ENCODE measurements around the gene CALM1.

Gene CALM1

DNA sequence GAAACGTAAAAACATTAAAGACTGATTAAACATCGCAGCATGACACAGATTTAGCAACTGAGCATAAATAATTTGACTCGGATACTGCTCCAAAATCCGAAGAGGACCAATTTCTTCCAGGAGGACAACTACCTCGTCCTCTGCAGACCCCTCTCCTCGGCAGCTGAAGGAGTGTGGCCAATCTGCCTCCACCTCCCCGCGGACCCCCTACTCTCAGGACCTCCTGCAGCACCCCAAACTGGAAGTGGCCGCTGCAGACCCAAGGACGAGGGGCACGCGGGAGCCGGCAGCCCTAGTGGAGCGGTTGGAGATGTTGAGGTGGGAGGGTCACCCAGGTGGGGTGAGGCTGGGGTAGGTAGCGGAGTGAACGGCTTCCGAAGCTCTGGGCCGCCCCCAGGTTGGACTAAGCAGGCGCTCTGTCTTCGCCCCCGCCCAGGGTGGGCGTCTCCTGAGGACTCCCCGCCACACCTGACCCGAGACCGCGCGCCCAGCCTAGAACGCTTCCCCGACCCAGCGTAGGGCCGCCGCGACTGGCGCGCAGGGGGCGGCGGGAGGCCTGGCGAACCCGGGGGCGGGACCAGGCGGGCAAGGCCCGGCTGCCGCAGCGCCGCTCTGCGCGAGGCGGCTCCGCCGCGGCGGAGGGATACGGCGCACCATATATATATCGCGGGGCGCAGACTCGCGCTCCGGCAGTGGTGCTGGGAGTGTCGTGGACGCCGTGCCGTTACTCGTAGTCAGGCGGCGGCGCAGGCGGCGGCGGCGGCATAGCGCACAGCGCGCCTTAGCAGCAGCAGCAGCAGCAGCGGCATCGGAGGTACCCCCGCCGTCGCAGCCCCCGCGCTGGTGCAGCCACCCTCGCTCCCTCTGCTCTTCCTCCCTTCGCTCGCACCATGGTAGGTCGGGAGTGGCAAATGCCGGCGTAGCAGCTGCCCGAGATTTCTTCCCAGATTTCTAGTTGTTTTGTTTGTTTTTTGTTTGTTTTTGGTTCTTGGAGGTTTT is at the start of gene CALM1:
Gene CALM1, plus strand, starts transcription at position 689 of the 999 bp plus-strand sequence. Its CDS starts 202 bp downstream, at position 891.
- peak; percentile 93 to 96 (median 95) for DNase-seq (ENCODE audit: low read depth in 2 of 3, low spot score in 1 of 3)

- DNase-seq (ENCODE audit: low read depth in 2 of 3, low spot score in 1 of 3), result no peak
Observed at GRCh38 chr14:90348270-90348669, 48.6 kb upstream of the CALM1 start.

- DNase-seq (ENCODE audit: low read depth in 2 of 3, low spot score in 1 of 3), result no peak
Observed at GRCh38 chr14:90349739-90350138, 47.1 kb upstream of the CALM1 start.

DNA sequence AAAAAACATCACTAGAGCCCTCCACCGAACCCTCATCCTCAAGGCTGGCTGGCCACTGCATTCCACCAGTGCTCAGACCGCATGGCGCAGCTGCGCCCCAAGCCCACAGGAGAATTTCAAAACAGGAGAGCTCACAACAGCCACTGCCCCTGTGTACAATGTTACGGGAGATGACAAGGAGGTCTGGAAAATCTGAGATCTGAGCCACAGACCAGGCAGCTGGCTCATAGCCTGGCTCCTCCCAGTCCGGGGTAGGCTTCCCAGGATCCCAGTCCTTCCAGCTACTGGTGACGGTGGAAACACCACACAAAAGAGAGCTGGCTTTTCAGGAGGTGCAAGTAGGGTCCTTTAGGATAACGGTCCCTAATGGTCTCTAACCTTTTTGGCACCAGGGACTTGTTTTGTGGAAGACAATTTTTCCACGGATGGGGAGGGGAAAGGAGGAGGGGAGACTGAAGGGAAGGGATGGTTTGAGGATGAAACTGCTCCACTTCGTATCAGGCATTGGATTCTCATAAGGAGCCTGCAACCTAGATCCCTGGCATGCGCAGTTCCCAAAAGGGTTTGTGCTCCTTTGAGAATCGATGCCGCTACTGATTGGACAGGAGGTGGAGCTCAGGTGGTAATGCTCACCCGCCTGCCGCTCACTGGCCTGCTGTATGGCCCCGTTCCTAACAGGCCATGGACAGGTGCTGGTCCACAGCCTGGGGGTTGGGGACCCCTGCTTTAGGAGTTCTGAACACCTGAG is 42.1 kb upstream of the CALM1 start:
- no peak for DNase-seq (ENCODE audit: low read depth in 2 of 3, low spot score in 1 of 3)

DNA sequence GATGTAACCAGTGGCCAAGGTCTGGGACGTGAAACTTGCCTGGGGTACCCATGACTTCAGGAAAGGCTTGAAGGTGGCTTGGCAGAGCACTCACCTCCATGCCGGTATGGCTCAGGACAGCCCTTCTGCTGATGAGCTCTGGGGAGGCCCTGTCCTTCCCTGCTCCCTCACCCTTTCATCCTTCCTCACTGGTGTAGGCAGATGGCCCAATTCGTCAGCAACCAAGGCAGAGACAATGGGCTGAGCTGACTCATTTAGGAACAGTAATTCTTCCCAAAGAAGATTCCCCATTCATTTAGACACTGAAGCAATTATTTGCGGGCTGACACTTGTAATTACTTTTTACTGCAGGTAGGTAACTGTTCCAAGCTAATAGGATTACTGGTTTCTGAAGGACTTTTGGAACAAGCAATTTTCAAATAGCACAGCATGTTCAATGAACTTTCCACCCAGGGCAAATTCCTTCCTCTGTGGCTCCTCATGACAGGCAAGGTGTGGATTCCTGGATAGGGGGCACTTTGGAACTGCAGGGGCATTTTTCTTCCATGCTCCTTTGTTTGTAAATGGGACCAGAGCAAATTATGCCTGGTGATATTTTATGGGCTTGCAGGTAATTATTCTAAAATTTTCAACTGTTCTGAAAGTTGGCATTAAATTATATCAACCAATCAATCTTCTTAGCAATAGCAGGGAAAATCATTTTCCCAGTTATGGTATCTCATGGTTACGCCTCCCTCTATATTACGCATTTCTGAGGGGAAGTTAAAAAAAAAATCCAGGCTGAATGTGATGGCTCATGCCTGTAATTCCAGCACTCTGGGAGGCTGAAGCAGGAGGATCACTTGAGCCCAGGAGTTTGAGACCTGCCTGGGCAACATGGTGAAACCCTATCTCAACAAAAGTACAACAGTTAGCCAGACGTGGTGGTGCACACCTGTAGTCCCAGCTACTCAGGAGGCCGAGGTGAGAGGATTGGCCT is 41.0 kb upstream of the CALM1 start:
- DNase-seq (ENCODE audit: low read depth in 2 of 3, low spot score in 1 of 3), result no peak

DNA sequence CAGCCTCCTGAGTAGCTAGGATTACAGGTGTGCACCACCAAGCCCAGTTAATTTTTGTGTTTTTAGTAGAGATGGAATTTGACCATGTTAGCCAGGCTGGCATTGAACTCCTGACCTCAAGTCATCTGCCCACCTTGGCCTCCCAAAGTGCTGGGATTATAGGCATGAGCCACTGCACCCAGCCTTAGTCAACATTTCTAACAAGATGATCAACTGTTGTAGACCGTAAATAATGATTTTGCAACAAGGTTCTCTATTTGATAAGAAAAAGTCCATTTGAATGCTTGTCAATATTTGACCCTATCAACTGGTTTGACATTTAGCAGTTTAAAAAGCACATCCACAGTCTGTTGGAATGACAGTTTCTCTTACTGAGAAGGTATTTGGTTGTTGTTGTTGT is 39.9 kb upstream of the CALM1 start:
- no peak for DNase-seq (ENCODE audit: low read depth in 2 of 3, low spot score in 1 of 3)

- no peak for DNase-seq (ENCODE audit: low read depth in 2 of 3, low spot score in 1 of 3)
Observed at GRCh38 chr14:90358359-90358758, 38.5 kb upstream of the CALM1 start.

DNA sequence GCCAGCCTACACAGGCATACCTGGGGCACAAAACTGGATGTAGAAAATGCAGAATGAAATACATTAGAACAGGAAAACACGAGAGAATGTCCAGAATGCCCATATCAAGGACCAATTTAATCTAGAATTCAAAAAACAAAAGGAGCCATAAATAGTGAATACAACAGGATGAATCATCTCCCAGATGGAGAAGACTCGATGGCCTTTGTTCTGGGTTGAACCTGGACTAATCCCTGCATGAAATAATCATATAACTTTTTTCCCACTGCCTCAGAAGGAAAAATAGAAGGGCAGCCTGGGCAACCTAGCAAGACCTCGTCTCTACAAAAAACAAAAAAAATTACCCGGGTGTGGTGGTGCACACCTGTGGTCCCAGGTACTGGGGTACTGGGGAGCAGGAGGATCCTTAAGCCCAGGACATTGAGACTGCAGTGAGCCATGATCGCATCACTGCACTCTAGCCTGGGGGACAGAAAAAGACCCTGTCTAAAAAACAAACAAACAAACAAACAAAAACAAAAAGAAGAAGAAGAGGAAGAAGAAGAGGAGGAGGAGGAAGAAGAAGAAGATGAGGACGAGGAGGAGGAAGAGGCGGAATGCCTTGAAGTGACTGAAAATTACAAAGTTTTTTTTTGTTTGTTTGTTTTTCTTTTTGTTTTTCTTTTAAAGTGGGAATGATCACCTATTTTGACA is 34.8 kb upstream of the CALM1 start:
- DNase-seq (ENCODE audit: low read depth in 2 of 3, low spot score in 1 of 3), result no peak

- DNase-seq (ENCODE audit: low read depth in 2 of 3, low spot score in 1 of 3), result no peak
Observed at GRCh38 chr14:90362558-90362896, 34.3 kb upstream of the CALM1 start.

- DNase-seq (ENCODE audit: low read depth in 2 of 3, low spot score in 1 of 3), result no peak
Observed at GRCh38 chr14:90368946-90369721, 27.7 kb upstream of the CALM1 start.

DNA sequence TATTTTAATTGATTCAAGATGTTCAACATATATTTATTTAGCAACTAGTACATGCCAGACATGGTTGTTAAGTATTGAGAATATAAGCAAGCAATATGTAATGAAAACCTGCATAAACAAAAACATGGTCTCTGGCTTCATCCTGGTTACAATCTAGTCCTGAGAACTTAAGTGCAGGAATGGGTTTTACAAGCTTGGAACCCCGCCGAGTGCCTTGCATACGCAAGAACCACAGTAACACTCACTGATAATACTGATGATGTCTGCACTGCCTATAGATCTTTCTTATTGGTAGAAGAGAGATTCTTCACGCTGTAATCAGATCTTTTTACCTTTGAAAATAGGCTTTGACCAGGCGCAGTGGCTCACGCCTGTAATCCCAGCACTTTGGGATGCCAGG is 22.9 kb upstream of the CALM1 start:
- no peak for DNase-seq (ENCODE audit: low read depth in 2 of 3, low spot score in 1 of 3)

DNA sequence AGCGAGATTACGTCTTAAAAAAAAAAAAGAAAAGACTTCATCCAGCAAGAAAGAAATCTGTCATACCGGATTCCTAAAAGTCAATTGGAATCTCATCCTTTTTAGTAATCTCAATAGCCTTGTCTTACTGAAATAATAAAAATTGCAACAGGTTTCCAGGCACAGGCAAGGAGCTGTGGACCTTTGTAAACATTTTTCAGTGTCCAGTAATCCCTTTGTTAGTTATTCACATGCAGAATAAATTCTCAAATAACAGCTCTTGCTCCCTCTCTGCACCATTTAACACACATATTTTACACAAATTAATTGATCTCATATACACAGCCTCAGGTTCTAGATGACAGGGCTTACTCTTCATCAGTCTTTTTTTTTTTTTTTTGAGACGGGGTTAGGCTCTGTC is 22.0 kb upstream of the CALM1 start:
- no peak for DNase-seq (ENCODE audit: low read depth in 2 of 3, low spot score in 1 of 3)

- DNase-seq (ENCODE audit: low read depth in 2 of 3, low spot score in 1 of 3), result no peak
Observed at GRCh38 chr14:90375934-90376333, 20.9 kb upstream of the CALM1 start.

- DNase-seq (ENCODE audit: low read depth in 2 of 3, low spot score in 1 of 3), result no peak
Observed at GRCh38 chr14:90378249-90378648, 18.6 kb upstream of the CALM1 start.

GRCh38 chr14:90379106-90379505 is 17.7 kb upstream of the CALM1 start:
- no peak for DNase-seq (ENCODE audit: low read depth in 2 of 3, low spot score in 1 of 3)

DNA sequence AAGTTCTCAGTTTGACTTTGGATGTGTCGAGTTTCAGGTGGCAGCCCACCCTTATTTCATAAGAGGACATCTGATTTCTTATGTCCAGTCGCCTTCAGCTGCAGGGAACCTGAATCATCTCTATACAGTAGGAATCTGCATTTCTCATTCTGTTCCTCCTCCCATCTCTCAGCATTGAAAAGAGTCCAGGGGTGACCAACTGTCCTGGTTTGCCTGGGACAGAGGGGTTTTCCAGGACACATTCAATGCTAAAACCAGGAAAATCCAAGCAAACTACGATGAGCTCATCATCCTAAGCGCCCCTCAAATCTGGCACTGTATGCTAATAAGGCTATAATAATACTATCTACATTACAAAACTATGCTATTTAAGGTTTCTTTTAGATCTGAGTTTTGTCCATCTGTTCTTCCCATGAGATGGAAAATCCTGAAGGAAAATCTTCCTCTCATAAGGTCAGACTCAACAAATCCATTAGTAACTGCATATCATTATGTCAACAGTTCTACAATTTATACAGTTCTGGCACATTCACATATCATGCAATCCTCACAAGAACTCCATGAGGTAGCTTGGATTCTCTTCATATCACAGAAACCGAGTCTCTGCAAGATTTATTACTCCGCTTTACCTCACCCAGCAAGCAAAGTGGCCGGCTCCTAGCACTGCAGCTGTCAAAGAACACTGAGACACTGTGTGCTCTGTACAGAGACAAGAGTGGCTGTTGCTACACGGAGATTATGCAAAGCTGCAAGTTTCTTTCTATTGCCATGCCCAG is 15.6 kb upstream of the CALM1 start:
- DNase-seq (ENCODE audit: low read depth in 2 of 3, low spot score in 1 of 3), result no peak

- no peak for DNase-seq (ENCODE audit: low read depth in 2 of 3, low spot score in 1 of 3)
Observed at GRCh38 chr14:90381999-90382451, 14.8 kb upstream of the CALM1 start.

DNA sequence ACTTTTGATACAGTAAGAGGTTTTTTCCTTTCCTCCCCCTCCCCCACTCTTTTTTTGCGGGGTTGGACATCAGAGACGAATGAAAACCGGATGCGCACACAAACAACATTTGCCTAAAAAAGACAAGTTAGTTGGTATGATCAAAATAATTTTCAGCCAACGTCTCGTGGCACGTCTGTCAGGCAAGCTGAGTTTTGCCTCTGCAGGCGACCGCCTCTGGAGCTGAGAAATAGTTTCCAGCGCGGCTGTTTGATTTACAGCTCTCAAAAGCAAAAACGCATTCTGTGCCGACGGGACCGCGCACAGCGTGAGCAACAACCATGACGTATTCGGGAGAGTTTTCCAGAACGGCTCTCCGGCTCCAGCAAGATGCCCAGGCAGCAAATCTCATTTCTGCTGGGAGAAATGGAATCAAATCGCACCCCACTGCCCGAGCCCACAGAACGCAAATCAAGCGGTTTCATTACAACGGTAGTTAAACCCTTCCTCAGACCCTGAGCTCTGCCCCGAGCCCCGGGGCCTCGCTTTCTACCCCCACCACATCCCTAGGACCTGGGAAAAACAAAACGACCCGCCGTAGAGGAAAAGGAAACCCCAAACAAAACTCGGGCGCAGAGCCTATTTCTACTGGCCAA is 14.2 kb upstream of the CALM1 start:
- DNase-seq (ENCODE audit: low read depth in 2 of 3, low spot score in 1 of 3), result peak; percentile 48 to 57 (median 57)

Measured in stimulated activated CD4-positive, alpha-beta T cell treated with anti-CD3 and anti-CD28 coated beads, Interleukin-12 subunit alpha, Interleukin-12 subunit beta, amount 100 ng/mL, for 48 hours (primary cell).